GM19238 (cell line): Measurements from ENCODE around the gene RIPOR1.

ENCODE experiments used
- DNase-seq: peaks from one replicate; pipeline ENCODE4 v3.0.0; 2011; ENCODE audit warnings: low spot score; ENCODE audit not compliant: insufficient read length

RIPOR1 gene

DNA sequence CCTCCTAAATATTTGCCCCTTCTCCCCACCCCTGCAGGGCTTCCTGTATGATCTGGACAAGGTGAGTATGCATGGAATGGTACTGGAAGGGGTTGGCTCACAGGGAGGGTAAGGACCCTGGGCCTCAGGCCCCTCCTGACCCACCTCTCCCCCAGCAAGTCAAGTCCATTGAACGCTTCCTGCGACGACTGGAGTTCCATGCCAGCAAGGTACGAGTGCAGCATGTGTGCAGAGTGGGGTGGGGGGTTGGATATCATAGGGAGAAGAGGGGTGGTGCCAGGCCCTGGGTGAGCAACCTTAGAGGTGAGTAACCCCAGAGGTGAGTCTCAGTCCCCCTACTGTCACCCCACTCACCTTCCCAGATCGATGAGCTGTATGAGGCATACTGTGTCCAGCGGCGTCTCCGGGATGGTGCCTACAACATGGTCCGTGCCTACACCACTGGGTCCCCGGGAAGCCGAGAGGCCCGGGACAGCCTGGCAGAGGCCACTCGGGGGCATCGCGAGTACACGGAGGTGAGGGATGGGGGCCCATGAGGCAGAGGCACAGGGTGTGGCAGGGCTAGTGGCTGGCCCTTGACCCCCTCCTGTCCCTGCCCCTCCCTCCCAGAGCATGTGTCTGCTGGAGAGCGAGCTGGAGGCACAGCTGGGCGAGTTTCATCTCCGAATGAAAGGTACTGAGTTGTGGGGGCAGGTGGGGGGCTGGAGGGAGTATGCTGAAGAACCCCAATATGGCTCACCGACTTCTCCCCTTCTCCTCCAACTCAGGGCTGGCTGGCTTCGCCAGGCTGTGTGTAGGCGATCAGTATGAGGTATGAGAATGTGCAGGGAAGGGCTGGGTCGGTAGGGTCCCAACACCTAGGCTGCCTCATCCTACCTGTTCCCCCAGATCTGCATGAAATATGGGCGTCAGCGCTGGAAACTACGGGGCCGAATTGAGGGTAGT lies 11.3 kb downstream of the RIPOR1 start:
- no peak for DNase-seq

DNA sequence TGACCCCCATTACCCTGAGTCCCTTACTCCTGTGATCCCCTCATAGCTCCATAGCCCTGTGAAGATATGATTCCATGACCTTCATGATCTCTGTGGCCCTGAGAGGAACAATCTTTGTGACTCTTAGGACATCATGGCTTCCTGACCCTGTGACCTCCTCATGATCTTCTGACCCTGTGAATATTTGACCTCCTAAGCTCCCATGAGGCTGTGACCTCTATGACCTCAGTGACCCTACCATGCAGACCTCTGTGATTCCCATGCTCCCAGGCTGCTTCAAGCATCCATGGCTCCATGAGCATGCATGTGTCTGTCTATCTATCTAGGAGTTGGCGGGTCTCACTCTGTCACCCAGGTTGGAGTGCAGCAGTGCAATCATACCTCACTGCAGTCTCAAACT lies 12.1 kb downstream of the RIPOR1 start:
- DNase-seq: no peak

DNA sequence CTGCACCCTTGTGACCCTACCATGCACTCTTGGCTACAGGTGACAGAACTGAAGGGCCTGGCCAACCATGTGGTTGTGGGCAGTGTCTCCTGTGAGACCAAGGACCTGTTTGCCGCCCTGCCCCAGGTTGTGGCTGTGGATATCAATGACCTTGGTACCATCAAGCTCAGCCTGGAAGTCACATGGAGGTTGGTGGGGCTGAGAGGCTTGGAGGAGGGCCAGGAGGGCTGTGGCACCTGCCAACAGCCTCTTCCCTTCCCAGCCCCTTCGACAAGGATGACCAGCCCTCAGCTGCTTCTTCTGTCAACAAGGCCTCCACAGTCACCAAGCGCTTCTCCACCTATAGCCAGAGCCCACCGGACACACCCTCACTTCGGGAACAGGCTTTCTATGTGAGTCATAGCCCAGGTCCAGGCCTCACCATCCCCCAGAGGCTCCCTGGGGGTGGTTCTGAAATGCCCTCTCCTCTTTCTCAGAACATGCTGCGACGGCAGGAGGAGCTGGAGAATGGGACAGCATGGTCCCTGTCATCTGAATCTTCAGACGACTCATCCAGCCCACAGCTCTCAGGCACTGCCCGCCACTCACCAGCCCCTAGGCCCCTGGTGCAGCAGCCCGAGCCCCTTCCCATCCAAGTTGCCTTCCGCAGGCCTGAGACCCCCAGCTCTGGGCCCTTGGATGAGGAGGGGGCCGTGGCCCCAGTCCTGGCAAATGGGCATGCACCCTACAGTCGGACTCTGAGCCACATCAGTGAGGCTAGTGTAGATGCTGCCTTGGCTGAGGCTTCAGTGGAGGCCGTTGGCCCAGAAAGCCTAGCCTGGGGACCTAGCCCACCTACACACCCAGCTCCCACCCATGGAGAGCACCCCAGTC lies 13.0 kb downstream of the RIPOR1 start:
- DNase-seq: no peak

DNA sequence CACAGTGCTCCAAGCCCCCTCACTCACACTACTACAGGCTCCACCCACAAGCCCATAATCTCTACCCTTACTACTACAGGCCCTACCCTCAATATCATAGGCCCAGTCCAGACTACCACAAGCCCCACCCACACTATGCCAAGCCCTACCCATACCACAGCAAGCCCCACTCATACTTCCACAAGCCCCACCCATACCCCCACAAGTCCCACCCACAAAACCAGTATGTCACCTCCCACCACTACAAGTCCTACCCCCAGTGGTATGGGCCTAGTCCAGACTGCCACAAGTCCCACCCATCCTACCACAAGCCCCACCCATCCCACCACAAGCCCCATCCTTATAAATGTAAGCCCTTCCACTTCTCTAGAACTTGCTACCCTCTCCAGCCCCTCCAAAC lies 13.8 kb downstream of the RIPOR1 start:
- peak; percentile 72 for DNase-seq

DNA sequence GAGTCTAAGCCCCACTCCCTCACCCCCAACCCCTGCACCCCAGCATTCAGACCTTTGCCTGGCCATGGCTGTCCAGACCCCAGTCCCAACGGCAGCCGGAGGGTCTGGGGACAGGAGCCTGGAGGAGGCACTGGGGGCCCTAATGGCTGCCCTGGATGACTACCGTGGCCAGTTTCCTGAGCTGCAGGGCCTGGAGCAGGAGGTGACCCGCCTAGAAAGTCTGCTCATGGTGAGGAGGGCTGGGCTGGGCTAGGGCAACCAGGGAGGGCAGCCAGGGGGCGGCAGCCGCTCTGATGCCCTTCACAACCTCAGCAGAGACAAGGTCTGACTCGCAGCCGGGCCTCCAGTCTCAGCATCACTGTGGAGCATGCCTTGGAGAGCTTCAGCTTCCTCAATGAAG lies 14.4 kb downstream of the RIPOR1 start:
- no peak for DNase-seq

DNA sequence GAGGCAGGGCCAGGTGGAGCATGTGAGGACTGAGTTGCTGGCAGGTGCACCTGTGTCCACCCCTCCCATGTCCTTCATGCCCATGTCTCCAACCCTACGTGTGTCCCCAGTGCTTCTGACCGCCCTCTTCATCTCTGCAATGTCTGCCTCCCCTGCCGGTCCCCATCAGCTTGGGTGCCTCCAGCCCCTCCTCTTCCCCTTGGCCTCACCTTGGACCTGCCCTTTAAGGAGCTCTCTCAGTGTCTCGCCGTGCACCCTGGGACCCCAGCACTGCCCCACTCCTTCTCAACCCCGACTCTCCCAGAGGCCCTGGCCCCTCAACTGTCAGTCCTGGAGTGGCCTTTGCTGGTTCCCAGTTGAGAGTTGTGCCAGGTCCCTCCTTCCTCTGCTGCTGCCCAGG lies 15.0 kb downstream of the RIPOR1 start:
- no peak for DNase-seq

DNA sequence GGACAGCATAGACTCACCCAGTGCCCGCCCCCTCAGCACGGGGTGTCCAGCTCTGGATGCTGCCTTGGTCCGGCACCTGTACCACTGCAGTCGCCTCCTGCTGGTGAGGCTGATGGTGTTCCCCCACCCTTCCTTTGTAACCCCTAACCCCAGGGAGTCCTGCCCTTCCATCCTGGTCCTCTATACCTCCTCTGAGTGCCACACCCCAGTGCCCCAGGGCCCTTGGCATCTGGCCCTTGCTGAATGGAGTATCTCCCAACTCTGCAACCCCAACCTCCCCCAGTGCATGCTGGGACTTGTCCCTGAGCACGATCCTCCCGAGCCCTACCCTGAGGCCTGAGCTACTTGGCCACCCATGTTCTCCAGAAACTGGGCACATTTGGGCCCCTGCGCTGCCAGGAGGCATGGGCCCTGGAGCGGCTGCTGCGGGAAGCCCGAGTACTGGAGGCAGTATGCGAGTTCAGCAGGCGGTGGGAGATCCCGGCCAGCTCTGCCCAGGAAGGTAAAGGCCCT lies 15.8 kb downstream of the RIPOR1 start:
- no peak for DNase-seq

DNA sequence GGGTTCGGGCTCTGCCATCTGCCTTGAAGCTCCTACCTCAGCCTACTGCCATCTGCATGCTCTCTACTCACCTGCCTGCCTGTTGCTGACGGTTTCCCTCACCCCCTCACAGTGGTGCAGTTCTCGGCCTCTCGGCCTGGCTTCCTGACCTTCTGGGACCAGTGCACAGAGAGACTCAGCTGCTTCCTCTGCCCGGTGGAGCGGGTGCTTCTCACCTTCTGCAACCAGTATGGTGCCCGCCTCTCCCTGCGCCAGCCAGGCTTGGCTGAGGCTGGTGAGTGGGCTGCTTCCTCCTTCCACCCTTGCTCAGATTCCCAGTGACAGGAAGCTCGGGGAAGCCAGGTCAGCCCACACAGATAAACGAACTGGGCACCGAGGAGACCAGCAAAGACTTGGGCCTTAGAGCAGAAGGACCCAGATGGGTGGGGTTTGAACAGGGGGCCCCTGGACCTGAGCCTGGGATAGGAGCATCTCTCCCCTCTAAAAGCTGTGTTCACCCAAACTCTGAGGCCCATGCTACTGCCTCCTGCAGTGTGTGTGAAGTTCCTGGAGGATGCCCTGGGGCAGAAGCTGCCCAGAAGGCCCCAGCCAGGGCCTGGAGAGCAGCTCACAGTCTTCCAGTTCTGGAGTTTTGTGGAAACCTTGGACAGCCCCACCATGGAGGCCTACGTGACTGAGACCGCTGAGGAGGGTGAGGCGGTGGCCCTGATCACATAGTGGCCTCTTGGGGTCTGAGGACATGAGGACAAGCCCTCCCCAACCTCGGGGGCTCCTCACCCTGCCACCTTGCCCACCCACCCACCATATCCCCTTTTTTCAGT lies 16.4 kb downstream of the RIPOR1 start:
- no peak for DNase-seq

DNA sequence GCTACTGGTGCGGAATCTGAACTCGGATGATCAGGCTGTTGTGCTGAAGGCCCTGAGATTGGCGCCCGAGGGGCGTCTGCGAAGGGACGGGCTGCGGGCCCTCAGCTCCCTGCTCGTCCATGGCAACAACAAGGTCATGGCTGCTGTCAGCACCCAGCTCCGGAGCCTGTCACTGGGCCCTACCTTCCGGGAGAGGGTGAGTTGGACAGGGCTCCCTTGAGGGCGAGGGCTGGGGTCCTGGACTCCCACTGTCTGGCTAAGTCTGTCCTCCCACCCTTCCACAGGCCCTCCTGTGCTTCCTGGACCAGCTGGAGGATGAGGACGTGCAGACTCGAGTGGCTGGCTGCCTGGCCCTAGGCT lies 17.0 kb downstream of the RIPOR1 start:
- no peak for DNase-seq

DNA sequence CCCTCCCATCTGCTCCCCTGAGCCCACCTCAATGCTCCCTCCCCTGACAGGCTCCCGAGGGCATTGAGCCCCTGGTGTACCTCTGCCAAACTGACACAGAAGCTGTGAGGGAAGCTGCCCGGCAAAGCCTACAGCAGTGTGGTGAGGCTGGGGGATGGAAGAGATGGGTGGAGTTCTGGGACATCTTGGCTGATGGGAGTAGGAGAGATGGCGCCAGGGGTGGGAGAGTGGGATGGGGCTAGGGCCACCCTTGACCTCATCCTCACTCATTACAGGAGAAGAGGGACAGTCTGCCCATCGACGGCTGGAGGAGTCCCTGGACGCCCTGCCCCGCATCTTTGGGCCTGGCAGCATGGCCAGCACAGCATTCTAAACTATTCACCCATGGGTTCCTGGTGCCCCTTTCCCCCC lies 17.5 kb downstream of the RIPOR1 start:
- no peak for DNase-seq

DNA sequence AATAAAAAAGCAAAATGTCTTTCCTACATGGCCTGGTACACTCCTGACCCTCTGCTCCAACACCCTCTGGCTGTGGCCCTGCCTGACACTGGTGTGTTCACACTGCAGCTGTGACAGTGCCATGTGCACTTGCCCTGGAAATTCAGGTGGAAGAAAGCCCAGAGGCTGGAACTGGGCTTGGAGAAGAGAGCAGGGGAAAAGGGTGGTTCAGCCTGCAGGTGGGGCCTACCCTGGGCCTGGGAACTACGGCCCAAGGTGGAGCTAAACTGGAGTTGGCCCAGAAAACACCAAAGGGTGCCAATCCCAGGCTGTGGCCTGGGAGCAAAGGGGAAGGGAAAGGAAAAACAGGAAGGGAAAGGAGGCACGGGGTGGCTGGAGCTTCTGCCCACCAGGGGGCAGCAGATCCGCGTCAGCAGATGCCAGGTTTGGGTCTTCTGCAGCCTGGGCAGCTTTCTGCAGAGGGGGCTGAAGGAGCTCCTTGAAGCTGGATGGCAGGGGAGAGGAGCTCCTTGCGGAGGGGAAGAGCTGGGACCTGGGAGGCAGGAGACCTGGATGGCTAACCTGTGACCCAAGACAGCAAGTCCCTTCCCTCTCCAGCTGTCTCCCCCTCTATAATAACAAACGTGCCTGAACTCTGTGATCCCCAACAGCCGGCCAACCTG lies 18.3 kb downstream of the RIPOR1 start:
- peak; percentile 75 for DNase-seq

DNA sequence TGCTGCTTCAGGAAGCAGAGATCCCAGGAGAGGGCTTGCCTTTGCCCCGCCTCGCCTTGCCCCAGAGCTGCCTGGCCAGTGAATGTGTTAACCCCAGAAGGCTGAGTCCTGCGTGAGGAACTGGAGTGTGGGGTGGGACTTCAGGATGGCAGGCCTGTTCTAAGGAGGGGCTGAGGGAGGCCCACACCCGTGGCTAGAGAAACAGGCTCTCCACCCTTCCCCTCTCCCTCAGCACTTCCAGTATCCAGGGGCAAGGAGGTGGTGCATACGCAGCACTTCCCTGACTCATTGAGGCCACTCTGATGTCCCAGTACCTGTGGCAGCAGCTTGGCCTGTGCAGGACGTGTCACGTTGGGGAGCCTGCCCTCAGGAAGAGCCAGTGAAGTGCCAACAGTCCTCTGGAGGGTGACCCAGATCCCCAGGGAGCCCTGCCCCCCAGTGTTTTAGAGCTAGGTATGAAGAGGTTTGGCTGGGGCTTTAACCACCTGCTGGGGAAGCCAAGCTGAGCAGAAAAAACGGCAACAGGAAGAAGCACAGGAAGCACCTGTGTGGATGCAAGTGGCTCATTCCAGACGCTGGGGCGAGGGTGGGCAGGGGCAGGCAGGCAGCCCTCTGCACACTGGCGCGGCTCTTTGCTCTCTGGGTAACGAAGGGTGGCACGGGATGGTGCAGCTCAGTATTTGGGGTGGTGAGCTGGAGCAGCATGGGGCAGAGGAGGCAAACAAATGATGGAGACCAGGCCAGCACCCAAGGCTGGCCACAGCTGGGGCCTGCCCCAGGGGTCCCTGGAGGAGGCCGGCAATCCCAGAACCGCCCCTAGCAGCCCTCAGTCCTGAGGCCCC lies 19.0 kb downstream of the RIPOR1 start:
- no peak for DNase-seq

DNA sequence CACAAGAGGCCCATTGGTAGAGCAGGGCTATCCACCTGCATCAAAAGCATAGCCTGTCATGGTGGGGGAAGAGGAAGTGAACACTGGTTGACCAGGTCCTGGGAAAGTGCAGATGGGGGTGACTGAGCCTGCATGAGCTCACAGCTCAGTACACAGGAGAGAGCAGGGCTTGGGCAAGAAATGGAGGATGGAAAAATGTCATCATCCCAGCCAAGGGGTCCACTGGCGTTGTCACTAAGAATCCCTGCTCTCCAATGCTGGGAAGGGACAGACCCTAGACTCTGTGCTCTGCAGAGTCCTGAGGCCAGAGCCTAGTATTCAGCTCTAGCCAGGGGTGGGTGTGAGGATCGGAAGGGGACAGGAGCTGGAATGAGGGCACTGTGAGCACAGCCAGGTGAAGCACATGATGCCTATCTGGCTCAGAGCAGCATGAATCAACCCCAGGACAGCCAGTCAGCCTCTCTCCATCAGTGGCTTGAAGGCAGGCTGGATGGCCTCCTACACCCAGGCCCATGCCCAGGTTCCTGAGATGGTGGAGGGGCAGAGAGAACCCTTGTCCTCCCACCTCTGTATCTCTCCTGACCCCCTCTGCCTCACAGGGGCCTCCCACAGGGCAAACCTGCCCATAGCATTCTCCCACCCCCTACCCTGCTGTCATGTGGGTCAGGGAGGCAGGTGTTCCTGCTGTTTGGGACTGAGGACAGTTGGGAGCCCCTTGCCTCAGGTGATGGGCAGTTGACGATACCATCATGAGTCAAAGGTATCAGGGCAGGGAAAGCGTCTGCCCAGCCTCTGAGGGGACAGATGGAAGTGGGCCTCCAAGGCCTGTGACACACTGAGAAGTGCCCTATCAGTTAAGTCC lies 19.9 kb downstream of the RIPOR1 start:
- no peak for DNase-seq

DNA sequence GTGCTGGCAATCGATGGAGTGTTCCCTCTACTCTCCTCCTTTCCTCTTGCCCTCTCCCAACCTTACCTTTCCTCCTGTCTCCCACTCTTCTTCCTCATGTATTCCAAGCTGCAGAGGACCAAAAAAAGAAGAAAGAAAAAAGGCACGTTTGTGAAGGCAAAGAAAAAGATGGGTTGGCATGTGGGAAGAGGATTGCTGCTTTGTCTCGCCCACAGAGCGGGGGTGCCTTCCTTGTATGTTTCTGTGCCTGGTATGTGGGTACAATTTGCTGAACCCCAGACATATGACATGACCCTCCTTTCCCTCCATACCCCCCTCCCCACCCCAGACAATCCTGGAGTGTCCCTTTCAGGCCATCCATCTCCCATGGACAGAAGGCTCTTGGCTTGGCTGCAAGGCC lies 20.6 kb downstream of the RIPOR1 start:
- DNase-seq: no peak

DNA sequence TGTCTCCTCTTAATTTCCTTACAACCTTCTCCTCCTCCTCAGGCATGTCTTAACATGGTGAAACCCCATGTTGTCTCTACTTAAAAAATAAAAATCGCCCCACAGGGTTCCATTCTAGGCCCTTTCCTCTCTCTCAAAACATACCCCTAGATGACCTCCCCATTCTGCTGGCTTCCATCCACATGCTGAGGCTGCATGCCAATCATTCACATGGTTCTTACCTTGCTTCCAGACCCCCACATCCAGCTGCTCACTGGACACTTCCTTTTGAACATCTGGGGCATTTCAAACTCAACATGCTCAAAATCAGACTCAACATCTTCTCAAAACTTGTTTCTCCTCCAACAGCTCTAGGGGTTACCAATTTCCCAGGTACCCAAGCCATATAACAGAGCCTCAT lies 21.3 kb downstream of the RIPOR1 start:
- no peak for DNase-seq

DNA sequence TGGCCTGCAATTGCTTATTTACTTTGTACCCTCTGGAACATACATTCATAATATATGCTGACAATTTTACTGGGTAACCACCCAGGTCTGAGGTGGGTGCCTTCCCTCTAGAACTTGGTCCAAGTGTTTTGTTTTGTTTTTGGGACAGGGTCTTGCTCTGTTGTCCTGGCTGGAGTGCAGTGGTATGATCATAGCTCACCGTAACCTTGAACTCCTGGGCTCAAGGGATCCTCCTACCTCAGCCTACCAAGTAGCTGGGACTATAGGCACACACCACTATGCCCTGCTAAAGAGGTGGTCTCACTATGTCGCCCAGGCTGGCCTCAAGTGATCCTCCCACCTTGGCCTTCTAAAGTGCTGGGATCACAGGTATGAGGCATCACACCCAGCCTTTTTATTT lies 22.5 kb downstream of the RIPOR1 start:
- no peak for DNase-seq

DNA sequence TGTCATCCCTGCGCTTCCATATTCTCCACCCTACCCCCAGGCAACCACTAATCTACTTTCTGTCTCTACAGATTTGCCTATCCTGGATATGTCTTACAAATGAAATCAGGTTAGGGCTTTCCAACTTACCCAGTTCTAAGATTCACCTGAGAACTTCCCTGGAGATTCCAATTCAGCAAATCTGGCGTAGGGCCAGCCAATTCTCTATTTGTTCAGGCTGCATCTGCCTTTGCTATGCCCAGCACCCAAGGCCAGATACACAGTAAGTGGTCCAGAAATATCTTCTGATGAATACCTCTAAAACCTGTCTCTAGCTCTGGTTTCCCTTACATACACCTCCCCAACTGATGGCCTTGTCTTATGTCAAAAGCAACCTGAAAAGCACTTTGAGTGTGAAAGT lies 23.3 kb downstream of the RIPOR1 start:
- no peak for DNase-seq

DNA sequence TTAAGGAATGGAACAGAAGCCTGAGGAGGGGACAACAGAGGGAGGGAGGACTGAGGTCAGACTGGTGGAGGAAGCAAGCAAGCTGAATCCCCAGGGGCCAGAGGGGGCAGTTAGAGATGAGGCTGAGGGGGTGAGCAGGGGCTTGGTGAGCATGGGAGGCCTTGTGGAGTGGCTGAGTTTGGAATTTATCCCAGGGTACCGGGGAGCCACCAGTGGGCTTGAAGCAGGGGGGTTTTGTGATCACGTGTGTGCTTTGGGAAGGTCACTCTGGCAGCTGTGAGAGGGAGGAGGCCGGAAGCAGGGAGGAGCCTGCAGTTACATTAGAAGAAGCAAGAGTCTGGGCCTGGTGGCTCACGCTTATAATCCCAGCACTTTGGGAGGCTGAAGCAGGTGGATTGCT lies 23.8 kb downstream of the RIPOR1 start:
- DNase-seq: no peak

DNA sequence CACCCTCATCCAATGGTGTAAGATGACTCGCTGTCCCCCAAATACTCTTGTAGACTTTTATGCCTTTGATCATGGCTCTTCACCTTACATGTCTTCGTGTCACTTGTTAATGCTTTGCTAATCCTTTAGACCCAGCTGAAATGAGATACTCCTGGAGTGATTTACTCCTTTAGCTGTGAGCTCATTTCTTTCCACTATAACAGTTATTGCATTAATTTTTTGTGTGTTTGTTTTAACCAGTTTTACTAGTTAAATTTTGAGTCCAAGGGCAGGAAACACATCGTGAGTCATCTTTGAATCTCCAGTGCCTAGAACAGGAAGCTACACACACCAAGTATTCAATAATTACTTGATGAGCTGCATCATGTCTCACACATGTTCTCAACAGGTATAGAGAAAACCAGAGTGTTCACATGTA lies 27.2 kb downstream of the RIPOR1 start:
- no peak for DNase-seq
